Measurements from ENCODE around the gene DSCAML1. TPM values are rescaled to one million over a fixed set of nuclear protein-coding genes. Genes with fewer than 3 reads are reported as not detected.

Gene DSCAML1
- total and polyA plus RNA-seq, 2 of the 8 experiments (the other 6 are each of a cell fraction or from before 2014, with no cell fraction given) = 0.19 to 0.24 TPM

DNA sequence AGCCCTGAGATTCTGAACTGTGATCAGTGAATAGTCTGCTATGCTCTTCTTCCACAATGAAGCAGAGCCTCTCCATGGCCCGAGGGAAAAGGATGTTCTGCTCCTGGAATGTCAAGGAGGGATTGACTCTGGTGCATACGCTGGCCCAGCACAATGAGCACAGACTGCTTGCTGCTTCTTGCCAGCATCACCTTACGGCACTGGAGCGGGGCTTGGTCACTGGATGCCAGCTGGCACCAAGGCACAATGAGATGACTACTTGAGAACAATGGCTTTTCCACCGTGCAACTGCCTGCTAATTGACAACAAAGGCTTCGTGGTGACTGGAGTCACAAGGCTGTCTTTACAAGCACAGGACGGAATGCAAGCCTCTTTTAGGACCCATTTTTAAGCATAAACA lies 139.2 kb downstream of the DSCAML1 start (continued):
- TF ChIP-seq, protein P1, sequence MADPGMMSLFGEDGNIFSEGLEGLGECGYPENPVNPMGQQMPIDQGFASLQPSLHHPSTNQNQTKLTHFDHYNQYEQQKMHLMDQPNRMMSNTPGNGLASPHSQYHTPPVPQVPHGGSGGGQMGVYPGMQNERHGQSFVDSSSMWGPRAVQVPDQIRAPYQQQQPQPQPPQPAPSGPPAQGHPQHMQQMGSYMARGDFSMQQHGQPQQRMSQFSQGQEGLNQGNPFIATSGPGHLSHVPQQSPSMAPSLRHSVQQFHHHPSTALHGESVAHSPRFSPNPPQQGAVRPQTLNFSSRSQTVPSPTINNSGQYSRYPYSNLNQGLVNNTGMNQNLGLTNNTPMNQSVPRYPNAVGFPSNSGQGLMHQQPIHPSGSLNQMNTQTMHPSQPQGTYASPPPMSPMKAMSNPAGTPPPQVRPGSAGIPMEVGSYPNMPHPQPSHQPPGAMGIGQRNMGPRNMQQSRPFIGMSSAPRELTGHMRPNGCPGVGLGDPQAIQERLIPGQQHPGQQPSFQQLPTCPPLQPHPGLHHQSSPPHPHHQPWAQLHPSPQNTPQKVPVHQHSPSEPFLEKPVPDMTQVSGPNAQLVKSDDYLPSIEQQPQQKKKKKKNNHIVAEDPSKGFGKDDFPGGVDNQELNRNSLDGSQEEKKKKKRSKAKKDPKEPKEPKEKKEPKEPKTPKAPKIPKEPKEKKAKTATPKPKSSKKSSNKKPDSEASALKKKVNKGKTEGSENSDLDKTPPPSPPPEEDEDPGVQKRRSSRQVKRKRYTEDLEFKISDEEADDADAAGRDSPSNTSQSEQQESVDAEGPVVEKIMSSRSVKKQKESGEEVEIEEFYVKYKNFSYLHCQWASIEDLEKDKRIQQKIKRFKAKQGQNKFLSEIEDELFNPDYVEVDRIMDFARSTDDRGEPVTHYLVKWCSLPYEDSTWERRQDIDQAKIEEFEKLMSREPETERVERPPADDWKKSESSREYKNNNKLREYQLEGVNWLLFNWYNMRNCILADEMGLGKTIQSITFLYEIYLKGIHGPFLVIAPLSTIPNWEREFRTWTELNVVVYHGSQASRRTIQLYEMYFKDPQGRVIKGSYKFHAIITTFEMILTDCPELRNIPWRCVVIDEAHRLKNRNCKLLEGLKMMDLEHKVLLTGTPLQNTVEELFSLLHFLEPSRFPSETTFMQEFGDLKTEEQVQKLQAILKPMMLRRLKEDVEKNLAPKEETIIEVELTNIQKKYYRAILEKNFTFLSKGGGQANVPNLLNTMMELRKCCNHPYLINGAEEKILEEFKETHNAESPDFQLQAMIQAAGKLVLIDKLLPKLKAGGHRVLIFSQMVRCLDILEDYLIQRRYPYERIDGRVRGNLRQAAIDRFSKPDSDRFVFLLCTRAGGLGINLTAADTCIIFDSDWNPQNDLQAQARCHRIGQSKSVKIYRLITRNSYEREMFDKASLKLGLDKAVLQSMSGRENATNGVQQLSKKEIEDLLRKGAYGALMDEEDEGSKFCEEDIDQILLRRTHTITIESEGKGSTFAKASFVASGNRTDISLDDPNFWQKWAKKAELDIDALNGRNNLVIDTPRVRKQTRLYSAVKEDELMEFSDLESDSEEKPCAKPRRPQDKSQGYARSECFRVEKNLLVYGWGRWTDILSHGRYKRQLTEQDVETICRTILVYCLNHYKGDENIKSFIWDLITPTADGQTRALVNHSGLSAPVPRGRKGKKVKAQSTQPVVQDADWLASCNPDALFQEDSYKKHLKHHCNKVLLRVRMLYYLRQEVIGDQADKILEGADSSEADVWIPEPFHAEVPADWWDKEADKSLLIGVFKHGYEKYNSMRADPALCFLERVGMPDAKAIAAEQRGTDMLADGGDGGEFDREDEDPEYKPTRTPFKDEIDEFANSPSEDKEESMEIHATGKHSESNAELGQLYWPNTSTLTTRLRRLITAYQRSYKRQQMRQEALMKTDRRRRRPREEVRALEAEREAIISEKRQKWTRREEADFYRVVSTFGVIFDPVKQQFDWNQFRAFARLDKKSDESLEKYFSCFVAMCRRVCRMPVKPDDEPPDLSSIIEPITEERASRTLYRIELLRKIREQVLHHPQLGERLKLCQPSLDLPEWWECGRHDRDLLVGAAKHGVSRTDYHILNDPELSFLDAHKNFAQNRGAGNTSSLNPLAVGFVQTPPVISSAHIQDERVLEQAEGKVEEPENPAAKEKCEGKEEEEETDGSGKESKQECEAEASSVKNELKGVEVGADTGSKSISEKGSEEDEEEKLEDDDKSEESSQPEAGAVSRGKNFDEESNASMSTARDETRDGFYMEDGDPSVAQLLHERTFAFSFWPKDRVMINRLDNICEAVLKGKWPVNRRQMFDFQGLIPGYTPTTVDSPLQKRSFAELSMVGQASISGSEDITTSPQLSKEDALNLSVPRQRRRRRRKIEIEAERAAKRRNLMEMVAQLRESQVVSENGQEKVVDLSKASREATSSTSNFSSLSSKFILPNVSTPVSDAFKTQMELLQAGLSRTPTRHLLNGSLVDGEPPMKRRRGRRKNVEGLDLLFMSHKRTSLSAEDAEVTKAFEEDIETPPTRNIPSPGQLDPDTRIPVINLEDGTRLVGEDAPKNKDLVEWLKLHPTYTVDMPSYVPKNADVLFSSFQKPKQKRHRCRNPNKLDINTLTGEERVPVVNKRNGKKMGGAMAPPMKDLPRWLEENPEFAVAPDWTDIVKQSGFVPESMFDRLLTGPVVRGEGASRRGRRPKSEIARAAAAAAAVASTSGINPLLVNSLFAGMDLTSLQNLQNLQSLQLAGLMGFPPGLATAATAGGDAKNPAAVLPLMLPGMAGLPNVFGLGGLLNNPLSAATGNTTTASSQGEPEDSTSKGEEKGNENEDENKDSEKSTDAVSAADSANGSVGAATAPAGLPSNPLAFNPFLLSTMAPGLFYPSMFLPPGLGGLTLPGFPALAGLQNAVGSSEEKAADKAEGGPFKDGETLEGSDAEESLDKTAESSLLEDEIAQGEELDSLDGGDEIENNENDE (IDR thresholded peaks at IDR 0.05; ENCODE audit: insufficient replicate concordance, low read length) = no peak
- TF ChIP-seq, protein P2, sequence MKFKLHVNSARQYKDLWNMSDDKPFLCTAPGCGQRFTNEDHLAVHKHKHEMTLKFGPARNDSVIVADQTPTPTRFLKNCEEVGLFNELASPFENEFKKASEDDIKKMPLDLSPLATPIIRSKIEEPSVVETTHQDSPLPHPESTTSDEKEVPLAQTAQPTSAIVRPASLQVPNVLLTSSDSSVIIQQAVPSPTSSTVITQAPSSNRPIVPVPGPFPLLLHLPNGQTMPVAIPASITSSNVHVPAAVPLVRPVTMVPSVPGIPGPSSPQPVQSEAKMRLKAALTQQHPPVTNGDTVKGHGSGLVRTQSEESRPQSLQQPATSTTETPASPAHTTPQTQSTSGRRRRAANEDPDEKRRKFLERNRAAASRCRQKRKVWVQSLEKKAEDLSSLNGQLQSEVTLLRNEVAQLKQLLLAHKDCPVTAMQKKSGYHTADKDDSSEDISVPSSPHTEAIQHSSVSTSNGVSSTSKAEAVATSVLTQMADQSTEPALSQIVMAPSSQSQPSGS (IDR thresholded peaks at IDR 0.05; ENCODE audit: low read length) = no peak
- TF ChIP-seq POLR2A (IDR thresholded peaks at IDR 0.05; ENCODE audit: control extremely low read depth in 1 of 2, low read depth in 2 of 2, low read length in 2 of 2) = no peak

Measured in H1 (cell line).